Muscle of back (tissue), 11 donors: ENCODE measurements around the gene KIRREL2. TPM values are rescaled to one million over a fixed set of nuclear protein-coding genes. Genes with fewer than 3 reads are reported as not detected.
"Not testable (repeated sequence)": the region's sequence is repeated elsewhere in the genome, so short reads cannot be mapped to it uniquely, and the experiment has no call there.

Source experiments
- DNase-seq, 3 donors: peaks; one replicate each; pipeline versions ENCODE4 v3.0.0 to v3.0.0-alpha.2; 2013
- polyA plus RNA-seq, 10 donors: library from polyadenylated mRNA; unstranded; fragments of 120-200 nt; gene quantifications; one replicate each; pipeline ENCODE4 v1.2.1, GENCODE V29; 2013; ENCODE audit not compliant: insufficient read length in 10 of 10

The KIRREL2 gene
- polyA plus RNA-seq, 10 donors, result 0.18 to 1.1 (median 0.33) TPM

GRCh38 chr19:35869327-35870123 is 12.8 kb downstream of the KIRREL2 start:
- peak in 2 of 3 donors; percentile 29 to 68 for DNase-seq

GRCh38 chr19:35870124-35870736 is 13.5 kb downstream of the KIRREL2 start:
- not testable (repeated sequence) for DNase-seq

DNA sequence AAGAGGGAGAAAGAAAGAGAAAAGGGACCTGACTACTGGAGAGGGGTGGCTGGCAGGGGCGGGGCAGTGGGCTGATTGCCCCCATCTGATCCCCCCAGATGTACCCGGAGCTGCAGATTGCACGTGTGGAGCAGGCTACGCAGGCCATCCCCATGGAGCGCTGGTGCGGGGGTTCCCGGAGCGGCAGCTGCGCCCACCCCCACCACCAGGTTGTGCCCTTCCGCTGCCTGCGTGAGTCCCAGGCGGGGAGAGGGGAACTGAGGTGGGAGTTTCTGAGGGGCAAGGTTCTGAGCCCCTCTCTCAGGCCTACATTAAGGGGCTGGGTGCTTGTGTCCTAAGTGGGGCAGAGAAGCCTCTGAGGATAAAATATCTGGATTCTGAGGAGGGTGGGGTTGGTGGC is 14.1 kb downstream of the KIRREL2 start:
- no peak for DNase-seq

DNA sequence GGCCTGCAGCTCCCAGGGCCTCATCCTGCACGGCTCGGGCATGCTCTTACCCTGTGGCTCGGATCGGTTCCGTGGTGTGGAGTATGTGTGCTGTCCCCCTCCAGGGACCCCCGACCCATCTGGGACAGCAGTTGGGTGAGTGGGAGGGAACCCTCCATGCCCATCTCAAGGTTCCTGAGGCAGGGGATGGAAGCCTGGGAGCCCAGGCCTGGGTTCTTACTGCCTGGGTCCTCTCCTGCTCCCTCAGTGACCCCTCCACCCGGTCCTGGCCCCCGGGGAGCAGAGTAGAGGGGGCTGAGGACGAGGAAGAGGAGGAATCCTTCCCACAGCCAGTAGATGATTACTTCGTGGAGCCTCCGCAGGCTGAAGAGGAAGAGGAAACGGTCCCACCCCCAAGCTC is 14.9 kb downstream of the KIRREL2 start:
- no peak for DNase-seq

- no peak for DNase-seq
Observed at GRCh38 chr19:35872180-35872579, 15.5 kb downstream of the KIRREL2 start.

DNA sequence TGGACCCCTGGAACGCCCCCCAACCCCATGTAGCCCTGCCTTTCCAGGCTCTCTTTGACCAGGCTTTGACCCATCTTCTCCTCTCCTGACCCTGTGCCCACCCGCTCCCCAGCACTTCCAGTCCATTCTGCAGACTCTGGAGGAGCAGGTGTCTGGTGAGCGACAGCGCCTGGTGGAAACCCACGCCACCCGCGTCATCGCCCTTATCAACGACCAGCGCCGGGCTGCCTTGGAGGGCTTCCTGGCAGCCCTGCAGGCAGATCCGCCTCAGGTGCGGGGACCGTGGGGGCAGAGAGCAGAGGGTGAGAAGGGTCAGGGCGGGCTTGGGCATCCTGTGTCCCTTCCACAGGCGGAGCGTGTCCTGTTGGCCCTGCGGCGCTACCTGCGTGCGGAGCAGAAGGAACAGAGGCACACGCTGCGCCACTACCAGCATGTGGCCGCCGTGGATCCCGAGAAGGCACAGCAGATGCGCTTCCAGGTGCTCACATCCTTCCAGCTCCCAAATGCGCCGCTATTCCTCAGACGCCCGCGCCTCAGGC is 17.8 kb downstream of the KIRREL2 start:
- DNase-seq, result no peak

GRCh38 chr19:35879068-35879467 is 22.4 kb downstream of the KIRREL2 start:
- no peak for DNase-seq

DNA sequence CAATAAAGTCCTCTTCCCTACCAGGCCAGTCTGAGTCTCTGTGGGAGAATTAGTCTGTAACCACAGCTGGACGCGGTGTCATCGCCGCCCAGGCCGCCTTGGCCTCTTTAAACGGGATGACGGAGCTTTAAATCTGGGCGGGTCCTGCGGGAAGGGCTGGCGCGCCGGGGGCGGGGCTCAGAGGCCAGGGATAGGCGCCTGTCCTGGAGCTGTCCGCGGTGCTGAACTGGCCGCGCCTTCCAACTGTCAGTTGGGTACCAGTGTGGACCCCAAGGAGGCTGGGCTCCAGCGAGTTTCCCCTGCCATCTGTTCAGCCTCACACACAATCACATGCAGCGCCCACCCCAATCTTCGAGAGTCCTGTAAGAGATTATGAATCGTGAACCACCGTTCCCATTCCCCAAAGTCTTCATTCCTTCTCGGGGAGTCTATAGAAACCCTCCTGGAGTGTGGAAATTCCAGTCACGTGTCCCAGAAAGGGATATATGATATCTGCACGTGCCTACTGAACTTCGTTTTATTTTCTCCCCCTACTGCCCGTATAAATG is 23.1 kb downstream of the KIRREL2 start:
- peak; percentile 77 to 93 (median 89) for DNase-seq

GRCh38 chr19:35882114-35882832 is 25.6 kb downstream of the KIRREL2 start:
- peak; percentile 76 to 89 (median 80) for DNase-seq

DNA sequence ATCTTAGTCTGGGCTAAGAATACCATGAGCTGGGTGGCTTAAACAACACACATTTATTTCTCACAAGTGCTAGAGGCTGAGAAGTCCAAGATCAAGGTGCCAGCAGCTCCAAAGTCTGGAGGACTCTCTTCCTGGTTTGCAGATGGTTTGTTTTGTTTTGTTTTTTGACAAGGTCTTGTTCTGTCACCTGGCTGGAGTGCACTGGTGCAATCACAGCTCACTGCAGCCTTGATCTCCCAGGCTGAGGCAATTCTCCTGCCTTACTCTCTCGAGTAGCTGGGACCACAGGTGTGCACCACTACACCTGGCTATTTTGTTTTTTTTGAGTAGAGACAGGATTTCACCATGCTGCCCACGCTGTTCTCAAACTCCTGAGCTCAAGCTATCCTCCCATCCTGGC is 27.2 kb downstream of the KIRREL2 start:
- DNase-seq, result no peak

DNA sequence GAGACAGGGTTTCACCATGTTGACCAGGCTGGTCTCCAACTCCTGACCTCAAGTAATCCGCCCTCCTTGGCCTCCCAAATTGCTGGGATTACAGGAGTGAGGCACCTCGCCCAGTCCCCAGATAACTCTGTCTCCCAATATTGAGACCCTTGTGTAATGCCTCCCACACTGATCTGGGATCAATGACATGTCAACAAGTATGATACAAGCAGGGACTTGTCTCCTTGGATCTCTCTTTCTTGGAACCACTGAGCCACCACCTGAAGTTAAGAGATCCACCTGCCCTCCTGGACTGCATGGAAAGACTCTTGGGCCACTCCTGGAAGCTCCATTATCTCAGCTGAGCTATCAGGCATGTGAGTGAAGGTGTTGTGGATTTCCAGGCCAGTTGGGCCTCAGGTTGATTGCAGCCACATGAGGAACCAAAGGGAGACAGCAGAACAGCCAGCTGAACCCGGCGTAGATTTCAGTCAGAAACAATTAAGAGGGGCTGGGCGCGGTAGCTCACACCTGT is 28.6 kb downstream of the KIRREL2 start:
- no peak for DNase-seq

DNA sequence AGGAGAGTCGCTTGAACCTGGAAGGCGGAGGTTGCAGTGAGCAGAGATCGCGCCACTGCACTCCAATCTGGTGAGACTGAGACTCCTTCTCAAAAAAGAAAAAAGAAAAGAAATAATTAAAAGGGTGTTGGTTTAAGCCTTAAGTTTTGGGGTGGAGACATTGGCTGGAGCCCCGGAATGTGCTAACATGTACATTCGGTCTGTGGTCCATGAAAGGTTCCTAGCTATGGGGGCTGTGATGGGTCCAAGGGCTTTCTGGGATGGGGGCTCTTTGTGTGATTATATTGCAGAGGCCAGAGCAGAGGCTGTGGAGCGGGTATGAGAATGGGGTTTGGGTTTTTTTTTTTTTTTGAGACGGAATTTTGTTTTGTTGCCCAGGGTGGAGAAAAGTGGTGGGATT is 29.2 kb downstream of the KIRREL2 start:
- DNase-seq, result no peak

- DNase-seq, result no peak
Observed at GRCh38 chr19:35887197-35887596, 30.5 kb downstream of the KIRREL2 start.

DNA sequence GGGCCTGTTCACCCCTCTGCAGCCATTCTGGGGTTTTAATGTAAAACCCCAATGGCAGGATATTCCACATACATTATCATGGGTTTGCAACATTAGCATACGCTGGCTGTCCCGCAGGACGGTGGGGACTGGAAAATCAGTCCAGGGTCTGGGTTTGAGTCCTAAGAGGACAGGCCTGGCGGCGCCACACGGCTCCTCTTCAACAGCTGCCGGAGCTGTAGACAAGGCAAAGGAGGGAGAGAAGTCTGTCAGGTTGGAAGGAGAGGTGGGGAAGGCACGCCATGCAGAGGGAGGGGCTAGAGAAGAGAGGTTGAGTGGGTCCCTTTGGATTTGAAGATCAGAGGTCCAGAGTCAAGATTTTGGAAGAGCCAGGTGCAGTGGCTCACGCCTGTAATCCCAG is 31.7 kb downstream of the KIRREL2 start:
- no peak for DNase-seq

DNA sequence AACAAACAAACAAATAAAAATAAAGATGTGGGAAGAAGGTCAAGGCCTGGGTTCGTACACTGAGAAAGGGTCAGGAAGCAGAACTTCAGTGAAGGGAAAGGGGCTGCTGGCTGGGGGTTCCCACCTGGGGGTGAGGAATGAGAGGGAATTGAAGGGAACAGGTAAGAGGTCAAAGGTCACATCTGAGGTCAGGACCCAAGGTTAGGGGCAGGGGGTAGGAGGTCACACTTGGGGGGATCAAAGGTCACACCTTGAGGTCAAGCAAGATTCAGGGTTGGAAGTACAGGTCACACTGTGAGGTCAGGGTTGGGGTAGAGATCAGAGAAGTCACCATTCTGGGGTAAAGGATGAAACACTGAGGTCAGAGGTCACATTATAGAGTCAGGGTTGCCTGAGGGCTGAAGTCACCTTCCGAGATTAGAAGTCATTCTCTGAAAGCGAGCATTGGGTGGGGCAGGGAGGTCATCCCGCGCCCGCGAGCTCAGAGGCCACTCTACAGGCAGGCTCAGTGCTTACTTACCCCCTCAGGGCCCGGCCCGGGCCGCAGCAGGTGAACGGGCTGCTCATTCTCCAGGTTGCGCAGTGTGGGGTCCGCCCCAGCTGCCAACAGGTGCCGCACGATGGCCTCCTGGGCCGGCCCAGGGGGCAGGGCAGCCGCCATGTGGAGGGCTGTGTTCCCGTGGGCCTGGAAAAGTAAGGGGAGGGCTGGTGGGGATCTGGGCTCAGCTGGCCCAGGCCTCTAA is 32.8 kb downstream of the KIRREL2 start:
- no peak for DNase-seq

DNA sequence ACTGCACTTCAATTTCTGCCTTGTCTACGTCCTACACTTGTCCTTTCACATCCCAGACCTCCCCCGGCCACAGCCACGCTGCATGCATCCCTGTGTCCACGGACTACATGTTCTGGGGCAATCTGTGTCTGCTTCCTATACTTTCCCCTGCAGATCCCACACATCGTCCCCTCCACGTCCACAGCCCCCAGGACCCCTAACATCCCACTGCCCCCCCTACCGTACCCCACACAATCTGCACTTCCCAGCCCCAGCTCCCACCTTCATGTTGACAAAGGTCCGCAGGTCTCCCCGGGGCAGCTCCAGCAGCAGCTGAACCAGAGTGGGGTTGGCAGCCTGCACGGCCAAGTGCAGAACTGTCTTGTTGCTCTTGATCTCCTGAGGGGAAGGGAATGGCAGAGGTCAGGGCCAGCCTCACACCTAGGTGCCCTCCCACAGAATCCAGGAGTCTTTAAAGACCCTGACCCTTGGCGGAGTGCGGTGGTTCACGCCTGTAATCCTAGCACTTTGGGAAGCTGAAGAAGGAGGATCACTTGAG is 33.5 kb downstream of the KIRREL2 start:
- DNase-seq, result no peak

- not testable (repeated sequence) for DNase-seq
Observed at GRCh38 chr19:35891819-35892218, 35.1 kb downstream of the KIRREL2 start.

DNA sequence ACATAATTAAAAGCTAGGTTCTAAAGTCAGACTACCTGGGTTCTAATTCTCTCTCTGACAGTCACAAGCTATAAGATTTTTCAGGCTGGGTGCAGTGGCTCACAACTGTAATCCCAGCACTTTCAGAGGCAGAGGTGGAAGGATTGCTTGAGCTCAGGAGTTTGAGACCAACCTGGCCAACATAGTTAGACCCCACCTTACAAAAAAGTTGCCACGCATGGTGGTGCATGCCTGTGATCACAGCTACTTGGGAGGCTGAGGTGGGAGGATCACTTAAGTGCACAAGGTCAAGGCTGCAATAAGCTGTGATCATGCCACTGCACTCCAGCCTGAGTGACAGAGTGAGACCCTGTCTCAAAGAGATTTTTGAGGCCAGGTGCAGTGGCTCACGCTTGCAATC is 37.6 kb downstream of the KIRREL2 start:
- DNase-seq, result no peak

GRCh38 chr19:35895911-35896642 is 39.4 kb downstream of the KIRREL2 start:
- DNase-seq, result no peak

- no peak for DNase-seq
Observed at GRCh38 chr19:35896643-35897040, 39.9 kb downstream of the KIRREL2 start.
